ENCODE measurements around the gene ITPRIP. TPM values are rescaled to one million over a fixed set of nuclear protein-coding genes. Genes with fewer than 3 reads are reported as not detected.
A peak's percentile ranks its signal among the peaks of the same experiment; 100 is the strongest.

ITPRIP gene
- total RNA-seq, 2 donors from 2014 or later, result 19.6 to 26.1 TPM

DNA sequence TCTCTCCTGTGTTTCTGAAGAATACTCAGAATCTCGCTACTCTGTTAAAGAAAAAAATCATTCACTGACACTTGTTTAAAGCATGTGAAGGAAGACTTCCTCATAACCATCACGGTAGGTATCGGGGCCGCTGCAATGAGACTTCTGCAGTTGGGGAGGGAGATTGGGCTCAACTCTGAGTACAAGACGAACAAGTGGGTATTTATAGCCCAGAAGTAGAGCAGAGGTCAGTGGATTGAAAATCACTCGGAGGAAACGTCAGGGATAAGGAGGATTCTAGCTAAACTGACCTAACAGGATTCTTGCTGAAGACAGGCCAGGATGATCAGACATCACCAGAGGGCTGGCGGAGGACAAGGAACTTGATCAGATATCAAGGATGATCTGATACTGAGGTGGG lies 33.3 kb downstream of the ITPRIP start:
- DNase-seq (ENCODE audit: low spot score in 2 of 2) (no peak), ATAC-seq (no peak)
- H3K9me3 Mint-ChIP-seq, result peaks cover 0 to 13% of the 10 kb centered on the region in 2 donors
- peaks cover 0 to 37% of the 10 kb centered on the region in 2 donors for H3K36me3 Mint-ChIP-seq
- no peak overlapping the region for H3K27ac Mint-ChIP-seq

DNA sequence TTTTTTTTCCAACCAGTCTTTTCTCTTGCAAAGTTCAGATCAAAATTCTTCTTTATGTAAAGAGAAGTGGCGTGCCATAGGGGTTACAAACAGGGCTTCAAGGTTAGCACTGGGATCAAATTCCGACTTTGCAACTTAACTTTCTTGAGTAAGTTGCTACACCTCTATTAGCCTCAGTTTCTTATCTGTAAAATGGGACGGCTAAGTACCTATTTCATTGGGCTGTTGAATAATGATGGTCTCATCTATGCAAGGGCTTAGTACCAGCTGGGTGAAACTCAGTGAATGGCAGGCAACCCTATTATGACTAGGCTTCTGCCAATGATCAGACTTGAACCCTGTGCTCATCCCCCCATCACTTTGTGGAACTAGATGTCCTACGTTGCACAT lies 33.9 kb downstream of the ITPRIP start:
- ATAC-seq (no peak), DNase-seq (ENCODE audit: low spot score in 2 of 2) (no peak)
- H3K9me3 Mint-ChIP-seq, result peaks cover 0 to 13% of the 10 kb centered on the region in 2 donors
- H3K27ac Mint-ChIP-seq, result peak overlapping the region in 1 of 2 donors; percentile 13
- peaks cover 0 to 33% of the 10 kb centered on the region in 2 donors for H3K36me3 Mint-ChIP-seq

DNA sequence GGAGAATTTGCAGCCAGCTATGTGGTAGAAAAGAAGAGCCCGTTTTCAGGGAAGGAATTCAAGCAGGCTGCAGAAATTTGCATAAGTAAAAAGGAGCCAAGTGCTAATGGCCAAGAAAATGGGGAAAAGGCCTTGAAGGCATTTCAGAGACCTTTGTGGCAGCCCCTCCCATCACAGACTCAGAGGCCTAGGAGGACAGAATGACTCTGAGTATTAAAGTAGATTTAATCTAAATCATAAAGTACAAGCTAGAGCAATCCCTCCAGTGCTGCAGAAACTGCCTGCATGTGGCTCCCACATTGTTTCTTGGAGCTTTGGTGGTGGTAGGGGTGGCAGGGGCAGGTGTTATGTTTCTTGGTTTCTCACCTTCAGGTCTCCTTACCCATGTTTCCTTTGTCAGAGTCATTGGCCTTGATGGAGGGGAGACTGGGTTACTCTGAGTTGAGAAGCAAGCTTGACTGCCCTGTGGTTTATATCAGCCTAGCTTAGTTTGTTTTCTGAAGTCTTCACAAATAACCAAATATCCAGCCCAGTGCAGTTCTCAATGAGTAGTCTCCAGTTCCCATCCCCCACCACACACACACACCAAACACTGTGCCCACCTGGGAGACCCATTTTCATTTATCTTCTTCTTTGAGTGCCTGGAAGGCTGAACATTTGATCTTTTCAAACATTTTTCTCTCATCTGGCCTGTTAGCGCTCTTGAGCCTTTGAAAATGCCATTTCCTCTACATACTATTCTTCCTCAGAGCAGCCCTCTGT lies 34.5 kb downstream of the ITPRIP start:
- no peak for ATAC-seq
- H3K36me3 Mint-ChIP-seq, result peaks cover 0 to 33% of the 10 kb centered on the region in 2 donors
- peak overlapping the region; percentile 13 to 42 for H3K27ac Mint-ChIP-seq
- peaks cover 0 to 13% of the 10 kb centered on the region in 2 donors for H3K9me3 Mint-ChIP-seq
- no peak for DNase-seq (ENCODE audit: low spot score in 2 of 2)

DNA sequence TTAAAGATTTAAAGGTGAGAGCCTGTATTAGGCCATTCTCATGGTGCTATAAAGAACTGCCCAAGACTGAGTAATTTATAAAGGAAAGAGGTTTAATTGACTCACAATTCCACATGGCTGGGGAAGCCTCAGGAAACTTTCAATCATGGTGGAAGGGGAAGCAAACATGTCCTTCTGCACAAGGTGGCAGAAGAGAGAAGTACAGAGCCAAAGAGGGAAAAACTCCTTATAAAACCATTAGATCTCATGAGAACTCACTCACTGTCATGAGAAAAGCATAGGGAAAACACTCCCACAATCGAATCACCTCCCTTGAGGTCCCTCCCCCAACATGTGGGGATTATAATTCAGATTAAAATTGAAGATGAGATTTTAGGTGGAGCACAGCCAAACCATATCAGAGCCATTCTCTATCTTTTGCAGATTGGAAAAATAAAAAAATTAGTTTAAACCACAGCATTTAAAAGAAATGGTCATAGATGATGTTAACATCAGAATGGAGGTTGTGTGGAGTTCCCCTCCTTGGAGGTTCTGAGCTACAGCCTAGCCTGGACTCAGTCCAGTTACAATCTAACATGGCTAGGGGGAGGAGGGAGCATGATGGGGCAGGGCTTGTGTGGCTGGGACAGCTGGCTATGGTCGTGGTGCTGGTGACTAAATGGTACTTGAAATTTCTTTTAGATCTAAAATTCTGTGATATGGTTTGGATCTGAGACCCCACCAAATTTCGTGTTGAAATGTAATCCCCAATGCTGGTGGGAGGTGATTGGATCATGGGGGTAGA lies 36.2 kb downstream of the ITPRIP start:
- Mint-ChIP-seq H3K36me3 (peaks cover 0 to 33% of the 10 kb centered on the region in 2 donors), H3K9me3 (peaks cover 0 to 13% of the 10 kb centered on the region in 2 donors), H3K27ac (peak overlapping the region in 1 of 2 donors; percentile 93)
- no peak for DNase-seq (ENCODE audit: low spot score in 2 of 2)
- peak in 1 of 2 donors; percentile 9 for ATAC-seq

DNA sequence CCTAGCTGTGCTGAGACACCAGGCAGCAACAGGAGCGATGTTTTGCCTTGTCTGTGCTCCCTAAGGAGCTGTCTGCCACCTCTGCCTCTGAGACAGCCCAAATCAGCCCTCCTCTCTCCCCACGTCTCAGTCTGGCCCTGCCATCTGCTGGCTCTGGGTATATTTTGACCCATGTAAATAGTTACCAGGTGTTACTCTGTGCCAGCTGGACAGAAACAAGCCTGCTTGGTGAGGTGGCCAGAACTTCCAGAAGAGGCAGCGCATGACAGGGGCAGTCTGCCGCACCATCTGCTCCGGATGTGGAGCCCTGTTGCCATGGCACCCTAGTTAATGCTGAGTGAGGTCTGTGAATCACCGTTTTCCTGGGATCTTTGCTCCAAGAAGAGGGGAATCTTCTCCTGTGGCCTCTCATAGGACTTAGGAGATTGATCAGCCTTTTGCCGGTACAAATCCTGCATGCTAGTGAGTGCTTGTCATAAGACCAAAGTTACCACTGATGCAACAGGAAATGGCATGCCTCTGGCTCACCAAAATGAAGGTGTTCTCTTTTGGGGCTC lies 37.5 kb downstream of the ITPRIP start:
- Mint-ChIP-seq H3K27ac (peak overlapping the region; percentile 81 to 93), H3K9me3 (peaks cover 0 to 13% of the 10 kb centered on the region in 2 donors), H3K36me3 (peaks cover 0 to 33% of the 10 kb centered on the region in 2 donors)
- peak; percentile 53 to 71 for ATAC-seq
- DNase-seq (ENCODE audit: low spot score in 2 of 2), result no peak

DNA sequence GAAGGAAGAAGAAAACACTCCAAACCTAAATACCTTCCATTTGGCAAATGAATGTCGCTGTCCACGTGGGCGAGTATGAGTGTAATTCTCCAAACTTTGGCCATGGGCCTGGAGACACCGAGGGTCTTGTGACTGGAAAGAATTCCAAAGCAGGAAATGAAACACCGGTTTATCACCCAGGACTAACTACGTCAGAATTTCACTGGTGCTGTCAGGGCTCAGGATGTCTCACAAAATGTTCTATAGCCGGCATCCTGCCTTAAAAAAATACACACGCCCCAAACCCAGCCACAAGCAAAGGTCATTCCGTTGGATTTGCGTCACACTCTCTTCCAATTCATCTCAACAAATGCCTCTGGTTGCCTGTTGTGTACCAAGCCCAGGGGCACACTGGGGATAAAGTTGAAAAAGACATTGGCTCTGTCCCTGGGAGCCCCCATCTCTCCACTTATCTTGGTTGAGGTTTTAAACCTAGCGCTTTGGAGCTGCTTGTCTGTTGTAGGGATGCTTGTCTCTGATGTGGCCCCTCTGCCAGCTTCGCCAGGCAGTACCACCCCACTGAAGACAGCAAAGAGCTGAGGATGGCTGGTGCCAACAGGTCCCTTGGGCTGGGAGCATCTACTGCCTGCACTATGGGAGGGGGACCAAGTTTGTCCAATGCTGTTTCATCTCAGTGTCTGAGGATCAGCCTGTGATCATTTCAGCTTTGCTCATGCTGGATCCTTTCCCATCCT lies 38.1 kb downstream of the ITPRIP start:
- ATAC-seq (peak; percentile 22 to 54), DNase-seq (ENCODE audit: low spot score in 2 of 2) (no peak)
- peaks cover 0 to 13% of the 10 kb centered on the region in 2 donors for H3K9me3 Mint-ChIP-seq
- H3K27ac Mint-ChIP-seq, result peak overlapping the region; percentile 81 to 93
- peaks cover 0 to 33% of the 10 kb centered on the region in 2 donors for H3K36me3 Mint-ChIP-seq

DNA sequence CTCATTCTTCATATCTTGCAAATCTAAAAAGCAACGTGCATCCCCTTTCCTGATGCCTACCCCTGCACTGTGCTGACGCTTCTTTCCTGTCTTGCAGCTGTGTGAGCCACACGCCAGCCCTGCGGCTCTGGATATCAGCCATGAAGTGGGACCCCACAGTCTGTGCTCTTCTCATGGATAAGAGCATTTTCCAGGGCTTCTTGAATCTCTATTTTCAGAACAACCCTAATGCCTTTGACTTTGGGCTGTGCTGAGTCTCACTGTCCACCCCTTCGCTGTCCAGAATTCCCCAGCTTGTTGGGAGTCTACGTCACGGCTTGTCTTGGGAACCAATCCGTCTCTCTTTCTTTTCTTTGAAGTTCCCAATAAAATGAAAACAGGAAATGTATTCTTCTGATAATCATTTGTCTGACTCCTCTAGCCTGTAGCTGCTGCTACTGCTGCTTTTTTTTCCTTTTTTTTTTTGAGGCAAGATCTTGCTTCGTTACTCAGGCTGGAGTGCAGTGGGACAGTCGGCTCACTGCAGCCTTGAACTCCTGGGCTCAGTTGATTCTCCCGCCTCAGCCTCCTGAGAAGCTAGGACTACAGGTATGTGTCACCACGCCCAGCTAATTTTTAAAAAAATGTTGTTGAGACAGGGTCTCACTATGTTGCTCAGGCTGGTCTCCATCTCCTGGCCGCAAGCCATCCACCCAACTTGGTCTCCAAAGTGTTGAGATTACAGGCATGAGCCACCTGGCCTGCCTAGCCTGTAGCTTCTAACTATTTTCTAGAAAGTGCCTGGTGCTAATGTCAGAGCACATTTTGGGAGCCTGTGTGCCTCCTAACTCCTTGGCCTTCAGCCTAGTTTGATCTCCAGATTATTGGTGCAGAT lies 39.0 kb downstream of the ITPRIP start:
- H3K27ac Mint-ChIP-seq, result peak overlapping the region in 1 of 2 donors; percentile 93
- no peak for DNase-seq (ENCODE audit: low spot score in 2 of 2)
- peaks cover 0 to 13% of the 10 kb centered on the region in 2 donors for H3K9me3 Mint-ChIP-seq
- ATAC-seq, result no peak
- peaks cover 0 to 32% of the 10 kb centered on the region in 2 donors for H3K36me3 Mint-ChIP-seq

DNA sequence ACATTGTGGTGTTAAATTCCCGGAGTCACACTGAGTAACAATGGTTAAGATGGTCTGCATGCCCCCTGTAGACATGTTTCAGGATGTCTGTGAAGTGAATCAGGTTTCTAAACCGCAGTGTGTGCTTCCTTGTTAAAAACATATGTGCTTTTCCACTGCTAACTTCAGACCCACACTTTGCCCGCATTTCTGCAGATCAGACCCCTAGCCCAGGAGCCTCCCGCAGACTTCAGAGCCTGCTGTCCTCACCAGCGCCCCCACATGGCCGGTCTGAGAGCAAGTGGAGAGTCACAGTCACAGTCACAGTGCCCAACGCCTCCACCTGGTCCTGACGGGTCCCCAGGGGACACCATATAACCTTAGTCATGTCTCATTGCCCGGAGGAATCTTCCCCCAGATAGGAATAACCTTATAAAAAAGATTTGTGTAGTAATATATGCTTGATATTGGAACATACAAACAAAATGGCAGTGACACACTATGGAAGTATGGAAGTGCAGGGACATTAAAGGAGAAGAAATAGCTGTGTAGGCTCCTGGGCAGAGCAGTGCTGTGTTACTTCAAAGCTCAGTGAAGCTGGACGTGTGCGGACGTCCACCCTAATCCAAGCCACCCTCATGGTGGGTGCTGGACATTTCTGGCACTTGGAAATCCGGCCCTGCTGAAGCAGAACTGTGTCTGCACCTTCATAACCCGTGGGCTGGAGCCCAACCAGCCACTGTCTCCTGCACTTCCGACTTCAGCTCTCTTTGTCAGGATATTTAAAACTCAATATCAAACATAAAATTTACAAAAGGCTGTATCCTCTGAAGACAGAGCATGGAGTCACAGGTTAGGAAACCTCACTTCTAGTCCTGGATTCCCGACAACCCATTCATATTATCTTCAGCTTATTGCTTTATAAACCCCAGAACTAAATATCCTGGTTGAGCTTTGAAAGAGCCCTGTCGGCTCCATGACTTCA lies 40.3 kb downstream of the ITPRIP start:
- peak overlapping the region in 1 of 2 donors; percentile 62 for H3K27ac Mint-ChIP-seq
- H3K9me3 Mint-ChIP-seq, result peaks cover 0 to 8% of the 10 kb centered on the region in 2 donors
- H3K36me3 Mint-ChIP-seq, result peaks cover 0 to 22% of the 10 kb centered on the region in 2 donors
- ATAC-seq (peak in 1 of 2 donors; percentile 38), DNase-seq (ENCODE audit: low spot score in 2 of 2) (peak in 1 of 2 donors; percentile 52)

DNA sequence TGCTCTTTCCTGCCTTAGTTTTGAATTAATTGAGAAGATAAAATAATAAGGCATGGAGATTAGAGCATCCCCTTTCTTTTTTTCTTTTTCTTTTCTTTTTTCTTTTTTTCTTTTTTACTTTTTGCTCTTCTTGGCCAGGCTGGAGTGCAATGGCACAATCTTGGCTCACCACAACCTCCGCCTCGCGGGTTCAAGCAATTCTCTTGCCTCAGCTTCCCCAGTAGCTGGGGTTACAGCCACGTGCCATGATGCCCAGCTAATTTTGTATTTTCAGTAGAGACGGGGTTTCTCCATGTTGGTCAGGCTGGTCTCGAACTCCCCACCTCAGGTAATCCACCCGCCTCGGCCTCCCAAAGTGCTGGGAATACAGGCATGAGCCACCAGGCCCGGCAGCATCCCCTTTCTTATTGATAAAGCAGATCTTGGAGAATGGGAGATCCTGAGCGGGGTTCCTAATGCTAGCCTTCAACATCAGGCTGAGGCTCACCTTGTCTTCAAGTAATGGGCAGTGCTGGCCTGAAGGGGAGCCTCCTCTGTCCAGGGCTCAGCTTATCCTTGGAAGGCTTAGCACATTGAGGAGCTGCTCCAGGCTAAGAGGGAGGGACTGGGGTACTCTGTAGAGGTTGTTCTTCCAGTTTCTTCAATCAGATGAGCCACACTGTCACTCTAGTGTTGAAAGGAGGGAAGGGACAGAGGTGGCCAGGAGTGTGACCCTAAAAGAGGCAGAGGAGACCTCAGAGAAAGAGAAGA lies 41.4 kb downstream of the ITPRIP start:
- Mint-ChIP-seq H3K9me3 (peaks cover 0 to 2% of the 10 kb centered on the region in 2 donors), H3K27ac (no peak overlapping the region), H3K36me3 (peaks cover 0 to 10% of the 10 kb centered on the region in 2 donors)
- DNase-seq (ENCODE audit: low spot score in 2 of 2) (no peak), ATAC-seq (no peak)

DNA sequence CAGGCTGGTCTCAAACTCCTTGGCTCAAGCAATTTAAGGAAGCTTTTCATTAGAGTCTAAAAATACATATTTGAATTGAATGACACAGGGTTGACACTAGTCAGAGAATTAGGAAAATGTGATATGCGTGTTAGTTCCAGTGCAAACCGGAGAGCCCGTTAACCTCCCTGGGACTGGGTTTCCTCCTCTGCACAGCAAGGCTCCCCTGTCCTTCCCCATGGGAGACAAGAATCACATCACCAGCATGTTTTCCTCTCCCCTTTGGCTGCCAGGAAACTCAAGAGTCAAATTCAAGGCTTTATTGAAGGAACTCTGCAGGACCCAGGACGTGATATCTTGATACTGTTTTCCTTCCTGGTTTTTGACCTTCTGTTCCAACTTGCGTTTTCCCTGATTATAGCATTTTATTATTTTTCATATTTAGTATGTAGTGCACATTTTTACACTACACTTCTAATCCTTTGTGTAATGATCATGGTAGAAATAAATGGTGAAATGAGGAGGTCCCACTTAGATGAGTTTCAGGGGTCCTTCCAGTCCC lies 44.4 kb downstream of the ITPRIP start:
- no peak overlapping the region for H3K27ac Mint-ChIP-seq

DNA sequence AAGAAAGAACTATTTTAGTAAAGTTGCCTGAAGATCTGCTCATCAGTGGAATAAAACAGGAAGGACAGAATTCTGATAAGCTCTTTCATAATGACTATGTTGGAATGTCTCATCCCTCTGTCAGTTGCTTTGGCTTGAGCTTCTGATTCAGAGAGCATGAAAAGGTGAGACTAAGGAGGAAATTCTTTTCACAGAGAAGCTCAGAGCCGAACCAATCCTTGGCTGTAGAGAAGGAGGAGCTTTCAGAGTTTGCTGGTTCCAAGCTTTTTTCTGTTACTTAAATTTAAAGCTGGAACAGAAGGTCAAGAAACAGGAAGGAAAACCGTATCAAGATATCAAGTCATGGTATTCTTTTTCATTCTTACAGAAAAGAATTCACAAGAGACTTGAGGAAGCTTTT lies 45.3 kb downstream of the ITPRIP start:
- ATAC-seq (peak in 1 of 2 donors; percentile 78), DNase-seq (ENCODE audit: low spot score in 2 of 2) (no peak)
- Mint-ChIP-seq H3K27ac (peak overlapping the region in 1 of 2 donors; percentile 67), H3K9me3 (no peaks in the 10 kb centered on the region), H3K36me3 (no peaks in the 10 kb centered on the region)

More for the DNA sequence above, 44.4 kb downstream of the ITPRIP start:
- DNase-seq (ENCODE audit: low spot score in 2 of 2) (no peak), ATAC-seq (no peak)
- no peaks in the 10 kb centered on the region for H3K9me3 Mint-ChIP-seq
- no peaks in the 10 kb centered on the region for H3K36me3 Mint-ChIP-seq

DNA sequence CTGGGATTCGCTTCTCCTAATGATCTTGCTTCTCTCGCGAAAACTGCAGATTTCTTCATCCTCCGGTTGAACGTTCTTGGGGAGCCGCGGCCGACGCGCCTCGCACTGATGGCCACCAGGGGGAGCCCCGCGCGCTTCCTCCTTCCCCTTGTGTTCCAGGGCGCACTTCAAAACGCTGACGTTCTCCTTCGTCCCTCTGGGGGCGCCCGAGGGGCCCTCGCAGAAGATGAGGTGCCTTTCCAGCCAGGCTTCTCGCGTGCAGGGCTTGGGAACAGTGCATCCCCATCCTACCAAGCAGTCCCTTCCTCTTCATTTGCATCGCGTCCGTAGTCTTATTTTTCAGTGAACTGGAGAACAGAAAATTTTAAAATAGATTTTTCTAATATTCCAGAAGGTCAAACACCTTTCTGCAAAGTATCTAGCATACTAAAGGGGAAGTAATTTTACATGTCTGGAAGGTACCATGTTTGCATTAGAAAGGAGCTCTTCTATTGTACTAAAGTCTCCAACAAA lies 46.8 kb downstream of the ITPRIP start:
- Mint-ChIP-seq H3K9me3 (no peaks in the 10 kb centered on the region), H3K36me3 (no peaks in the 10 kb centered on the region), H3K27ac (no peak overlapping the region)
- peak; percentile 83 to 91 for DNase-seq (ENCODE audit: low spot score in 2 of 2)
- peak; percentile 93 to 95 for ATAC-seq

DNA sequence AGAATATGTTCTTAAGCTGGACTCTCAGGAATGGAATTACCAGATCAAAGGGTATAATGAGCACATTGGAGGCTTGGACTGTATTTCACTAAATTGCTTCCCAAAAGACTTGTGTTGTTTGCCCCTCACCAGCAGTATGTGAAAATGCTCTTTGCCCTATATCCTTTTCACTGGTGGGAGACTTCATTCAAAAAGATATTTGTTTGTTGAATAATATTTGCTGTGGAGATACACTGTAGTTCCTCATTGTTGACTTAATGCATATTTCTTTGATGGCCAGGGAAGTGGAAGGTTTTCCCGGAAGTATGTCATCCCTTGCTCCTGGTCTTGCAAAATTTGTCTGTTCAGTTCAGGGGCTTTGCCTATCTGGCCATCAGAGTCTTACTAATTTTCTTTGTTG lies 49.9 kb downstream of the ITPRIP start:
- H3K9me3 Mint-ChIP-seq, result no peaks in the 10 kb centered on the region
- DNase-seq (ENCODE audit: low spot score in 2 of 2) (no peak), ATAC-seq (no peak)
- H3K27ac Mint-ChIP-seq, result no peak overlapping the region
- no peaks in the 10 kb centered on the region for H3K36me3 Mint-ChIP-seq

DNA sequence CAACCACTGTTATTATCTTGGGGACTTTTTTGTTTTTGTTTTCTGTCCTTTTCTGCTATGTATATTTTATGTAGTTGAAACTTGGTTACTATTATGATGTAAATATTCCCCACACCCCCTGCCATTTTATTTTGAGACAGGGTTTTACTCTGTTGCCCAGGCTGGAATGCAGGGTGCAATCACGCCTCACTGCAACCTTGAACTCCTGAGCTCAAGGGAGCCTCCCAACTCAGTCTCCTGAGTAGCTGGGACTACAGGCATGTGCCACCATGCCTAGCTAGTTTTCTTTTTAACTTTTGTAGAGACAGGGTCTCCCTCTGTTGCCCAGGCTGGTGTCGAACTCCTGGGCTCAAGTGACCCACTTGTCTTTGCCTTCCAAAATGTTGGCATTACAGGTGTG lies 51.3 kb downstream of the ITPRIP start:
- Mint-ChIP-seq H3K36me3 (no peaks in the 10 kb centered on the region), H3K27ac (no peak overlapping the region), H3K9me3 (no peaks in the 10 kb centered on the region)
- ATAC-seq (no peak), DNase-seq (ENCODE audit: low spot score in 2 of 2) (no peak)
